Measurements from ENCODE around the gene VAMP8.

Gene VAMP8

DNA sequence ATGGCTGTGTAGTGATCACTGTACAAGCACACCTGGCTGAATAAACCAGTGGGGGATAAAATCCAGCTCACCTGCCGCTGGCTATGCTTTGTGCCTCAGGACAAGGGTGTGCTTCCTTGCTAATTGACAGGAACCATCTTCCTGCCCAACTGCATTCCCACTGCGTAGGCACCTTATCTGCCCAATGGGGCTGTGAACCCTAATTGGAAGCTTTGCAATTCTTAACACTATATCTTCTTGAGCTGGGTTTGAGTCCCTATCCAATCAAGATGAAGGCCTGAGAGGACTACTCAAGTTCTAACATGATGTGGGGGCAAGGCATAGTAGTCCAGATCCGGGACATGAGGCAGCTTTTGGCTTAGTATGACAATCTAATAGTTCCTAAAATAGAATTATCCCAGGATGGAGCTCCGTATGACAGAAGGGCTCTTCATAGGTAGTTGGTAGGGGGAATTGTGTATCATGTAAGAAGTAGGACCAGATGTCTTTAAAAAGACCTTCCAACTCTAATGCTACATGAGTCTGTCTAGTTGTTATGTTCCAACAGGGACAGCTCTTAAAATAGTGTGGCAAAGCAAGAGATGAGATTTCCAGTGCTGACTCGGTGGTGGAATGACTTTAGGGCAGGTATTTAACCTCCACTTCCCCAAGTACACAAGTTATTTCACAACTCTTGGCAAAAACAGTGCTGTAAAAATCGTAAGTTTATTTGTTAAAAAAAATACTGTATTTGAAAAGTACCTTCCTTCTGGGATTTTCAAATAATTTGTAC lies 27.4 kb downstream of the VAMP8 start:
- Histone ChIP-seq H3K79me2 (ENCODE audit: insufficient read depth, low read length) (no peaks in the 10 kb centered on the region), H3K27me3 (ENCODE audit: low read length) (no peaks in the 10 kb centered on the region), H3K36me3 (ENCODE audit: low read length) (no peaks in the 10 kb centered on the region), H3F3A (ENCODE audit: insufficient read depth) (no peaks in the 10 kb centered on the region), H2AFZ (ENCODE audit: low read depth, low read length, severe bottlenecking) (no peak overlapping the region), H3K9me3 (ENCODE audit: insufficient read depth, low read length) (no peaks in the 10 kb centered on the region), H3K9me2 (replicated peaks; ENCODE audit: insufficient read depth, low read length) (no peaks in the 10 kb centered on the region), H4K20me1 (ENCODE audit: low read depth, low read length) (no peaks in the 10 kb centered on the region), H3K9ac (ENCODE audit: low read length) (no peak overlapping the region), H3K4me2 (ENCODE audit: low read depth, low read length, poor library complexity, severe bottlenecking) (no peak overlapping the region), H3K4me3 (ENCODE audit: insufficient read depth, low read length, poor library complexity, severe bottlenecking) (no peak overlapping the region), H3K27ac (ENCODE audit: low read depth, low read length) (no peak overlapping the region)
- TF ChIP-seq, protein P1, sequence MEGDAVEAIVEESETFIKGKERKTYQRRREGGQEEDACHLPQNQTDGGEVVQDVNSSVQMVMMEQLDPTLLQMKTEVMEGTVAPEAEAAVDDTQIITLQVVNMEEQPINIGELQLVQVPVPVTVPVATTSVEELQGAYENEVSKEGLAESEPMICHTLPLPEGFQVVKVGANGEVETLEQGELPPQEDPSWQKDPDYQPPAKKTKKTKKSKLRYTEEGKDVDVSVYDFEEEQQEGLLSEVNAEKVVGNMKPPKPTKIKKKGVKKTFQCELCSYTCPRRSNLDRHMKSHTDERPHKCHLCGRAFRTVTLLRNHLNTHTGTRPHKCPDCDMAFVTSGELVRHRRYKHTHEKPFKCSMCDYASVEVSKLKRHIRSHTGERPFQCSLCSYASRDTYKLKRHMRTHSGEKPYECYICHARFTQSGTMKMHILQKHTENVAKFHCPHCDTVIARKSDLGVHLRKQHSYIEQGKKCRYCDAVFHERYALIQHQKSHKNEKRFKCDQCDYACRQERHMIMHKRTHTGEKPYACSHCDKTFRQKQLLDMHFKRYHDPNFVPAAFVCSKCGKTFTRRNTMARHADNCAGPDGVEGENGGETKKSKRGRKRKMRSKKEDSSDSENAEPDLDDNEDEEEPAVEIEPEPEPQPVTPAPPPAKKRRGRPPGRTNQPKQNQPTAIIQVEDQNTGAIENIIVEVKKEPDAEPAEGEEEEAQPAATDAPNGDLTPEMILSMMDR (IDR thresholded peaks at IDR 0.05; ENCODE audit: insufficient read depth, low read length, poor library complexity, severe bottlenecking) = no peak
- TF ChIP-seq EZH2phosphoT487 (conservative IDR thresholded peaks at IDR 0.05; ENCODE audit: low read length) = no peak

DNA sequence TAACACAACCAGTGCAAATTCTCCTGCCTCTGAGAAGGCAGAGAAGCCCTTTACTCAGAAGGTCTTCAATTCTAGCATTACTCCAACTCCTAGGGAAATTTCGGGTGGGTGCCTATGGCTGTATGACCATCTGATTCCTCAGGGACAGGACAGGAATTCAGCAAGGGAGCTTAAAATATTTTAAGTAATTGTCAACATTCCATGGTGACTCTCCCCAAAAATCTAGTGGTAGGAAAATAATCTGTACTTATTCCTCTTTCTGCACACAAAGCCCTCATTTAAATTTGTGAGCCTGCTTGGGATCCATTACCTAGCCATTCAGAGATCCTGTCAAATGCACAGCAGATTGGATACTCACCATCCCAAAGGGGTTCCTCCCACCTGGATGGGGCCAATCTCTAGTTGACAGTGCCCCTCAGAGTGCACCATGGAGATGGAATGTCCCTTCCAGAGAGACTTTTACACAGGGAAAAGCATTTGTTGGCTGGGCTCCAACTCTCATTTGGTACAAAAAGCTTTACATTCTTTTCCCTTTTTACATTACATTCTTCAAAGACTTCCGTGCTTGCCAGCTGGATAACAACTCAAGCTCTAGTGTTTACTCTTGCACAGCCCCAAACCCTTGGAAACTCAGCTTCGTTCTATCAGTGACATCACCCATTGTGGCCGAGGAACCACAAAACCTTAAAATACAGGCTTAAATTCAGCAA lies 28.2 kb downstream of the VAMP8 start:
- H3K9me3 ChIP-seq (ENCODE audit: insufficient read depth, low read length) = no peaks in the 10 kb centered on the region
- no peaks in the 10 kb centered on the region for H3K36me3 ChIP-seq (ENCODE audit: low read length)
- no peak overlapping the region for H2AFZ ChIP-seq (ENCODE audit: low read depth, low read length, severe bottlenecking)
- no peaks in the 10 kb centered on the region for H3F3A ChIP-seq (ENCODE audit: insufficient read depth)
- H3K27ac ChIP-seq (ENCODE audit: low read depth, low read length) = no peak overlapping the region
- no peak overlapping the region for H3K4me3 ChIP-seq (ENCODE audit: insufficient read depth, low read length, poor library complexity, severe bottlenecking)
- H3K9me2 ChIP-seq (replicated peaks; ENCODE audit: insufficient read depth, low read length) = no peaks in the 10 kb centered on the region
- H4K20me1 ChIP-seq (ENCODE audit: low read depth, low read length) = no peaks in the 10 kb centered on the region
- H3K27me3 ChIP-seq (ENCODE audit: low read length) = no peaks in the 10 kb centered on the region
- no peak for TF ChIP-seq EZH2phosphoT487 (conservative IDR thresholded peaks at IDR 0.05; ENCODE audit: low read length)
- TF ChIP-seq, protein P1 (IDR thresholded peaks at IDR 0.05; ENCODE audit: insufficient read depth, low read length, poor library complexity, severe bottlenecking) = no peak
- no peak overlapping the region for H3K4me2 ChIP-seq (ENCODE audit: low read depth, low read length, poor library complexity, severe bottlenecking)
- H3K9ac ChIP-seq (ENCODE audit: low read length) = no peak overlapping the region
- no peaks in the 10 kb centered on the region; the same call in 1 of the 2 replicates for H3K79me2 ChIP-seq (ENCODE audit: insufficient read depth, low read length)

DNA sequence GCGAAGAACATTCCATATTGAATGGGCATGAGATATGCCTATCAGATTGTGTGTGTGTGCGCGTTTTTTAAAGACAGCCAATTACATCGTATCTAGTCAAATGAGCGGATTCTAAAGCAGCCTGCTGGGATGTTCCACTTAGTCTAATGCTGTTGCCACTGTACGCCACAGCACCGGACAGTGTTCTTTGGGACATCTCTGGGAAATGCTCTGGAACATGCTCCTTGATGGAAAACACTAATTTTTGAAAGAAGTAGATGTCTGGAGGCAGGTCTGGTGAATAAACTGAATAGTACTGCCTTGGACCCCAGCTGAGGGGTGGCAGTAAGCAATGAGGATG lies 28.7 kb downstream of the VAMP8 start:
- Histone ChIP-seq H3K27ac (ENCODE audit: low read depth, low read length) (no peak overlapping the region), H3K79me2 (ENCODE audit: insufficient read depth, low read length) (peaks cover 1% of the 10 kb centered on the region), H4K20me1 (ENCODE audit: low read depth, low read length) (no peaks in the 10 kb centered on the region), H3K9ac (ENCODE audit: low read length) (no peak overlapping the region), H3K27me3 (ENCODE audit: low read length) (no peaks in the 10 kb centered on the region), H3K36me3 (ENCODE audit: low read length) (no peaks in the 10 kb centered on the region), H3K9me2 (replicated peaks; ENCODE audit: insufficient read depth, low read length) (no peaks in the 10 kb centered on the region), H2AFZ (ENCODE audit: low read depth, low read length, severe bottlenecking) (no peak overlapping the region), H3K4me3 (ENCODE audit: insufficient read depth, low read length, poor library complexity, severe bottlenecking) (no peak overlapping the region), H3K9me3 (ENCODE audit: insufficient read depth, low read length) (no peaks in the 10 kb centered on the region), H3K4me2 (ENCODE audit: low read depth, low read length, poor library complexity, severe bottlenecking) (no peak overlapping the region), H3F3A (ENCODE audit: insufficient read depth) (no peaks in the 10 kb centered on the region)
- TF ChIP-seq, protein P1 (IDR thresholded peaks at IDR 0.05; ENCODE audit: insufficient read depth, low read length, poor library complexity, severe bottlenecking) = no peak
